Measurements from ENCODE around the gene CYB561D2. TPM values are rescaled to one million over a fixed set of nuclear protein-coding genes. Genes with fewer than 3 reads are reported as not detected.

Gene CYB561D2
- polyA plus RNA-seq, 3 donors from 2014 or later, result 120 to 158 (median 131) TPM

DNA sequence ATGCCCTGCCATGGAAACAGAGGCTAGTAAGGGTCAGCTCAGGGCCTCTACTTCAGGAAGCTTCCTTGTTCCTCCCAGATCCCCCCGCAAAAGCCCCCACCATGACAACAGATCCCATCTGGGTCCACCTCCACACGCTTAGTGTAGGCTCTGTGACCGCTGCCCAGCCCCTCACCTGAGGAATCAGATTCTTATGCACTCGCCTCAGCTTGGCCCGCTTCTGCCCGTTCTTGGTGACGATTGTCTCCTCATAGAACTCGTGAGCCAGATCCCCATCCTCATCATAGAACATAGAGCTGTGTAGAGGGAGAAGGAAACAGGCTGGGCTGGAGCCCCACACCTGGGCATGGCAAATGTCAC lies 24.5 kb upstream of the CYB561D2 start:
- no peak for DNase-seq
- H3K27me3 Mint-ChIP-seq (ENCODE audit: low read depth in 3 of 3), result peaks cover 0 to 8% (median 2%) of the 10 kb centered on the region in 3 donors
- H3K4me1 Mint-ChIP-seq, result peaks cover 31 to 33% of the 10 kb centered on the region in 2 donors
- peaks cover 0 to 4% (median 0%) of the 10 kb centered on the region in 3 donors for H3K36me3 Mint-ChIP-seq
- peak overlapping the region in 1 of 6 donors; percentile 30 for H3K27ac Mint-ChIP-seq
- no peaks in the 10 kb centered on the region for H3K9me3 Mint-ChIP-seq
- peak overlapping the region; percentile 21 to 95 (median 41) for H3K4me3 Mint-ChIP-seq

DNA sequence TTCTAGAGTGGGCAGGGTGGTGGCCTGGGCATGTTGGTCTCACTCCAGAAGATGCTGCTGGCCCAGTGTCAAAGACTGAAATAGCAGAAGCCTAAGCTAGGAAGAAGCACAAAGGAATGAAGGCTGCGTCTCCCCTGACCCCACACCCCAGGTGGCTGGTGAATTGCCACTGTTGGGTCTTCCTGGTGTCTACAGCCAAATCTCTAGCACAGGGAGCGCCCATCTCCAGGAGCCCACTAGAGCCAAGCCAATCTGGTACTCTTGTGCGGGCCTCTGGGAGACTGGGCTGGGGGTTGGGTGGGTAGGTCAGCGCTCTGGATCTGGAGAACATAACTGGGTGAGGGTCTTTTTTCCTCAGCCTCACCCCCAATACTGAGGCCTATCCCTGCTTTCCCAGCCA lies 23.5 kb upstream of the CYB561D2 start:
- Mint-ChIP-seq H3K27me3 (ENCODE audit: low read depth in 3 of 3) (peaks cover 0 to 8% (median 2%) of the 10 kb centered on the region in 3 donors), H3K4me1 (peaks cover 35 to 41% of the 10 kb centered on the region in 2 donors), H3K36me3 (peaks cover 0 to 7% (median 0%) of the 10 kb centered on the region in 3 donors), H3K27ac (peak overlapping the region; percentile 79 to 91 (median 82)), H3K4me3 (peak overlapping the region; percentile 84 to 98 (median 94)), H3K9me3 (no peaks in the 10 kb centered on the region)
- DNase-seq, result no peak

DNA sequence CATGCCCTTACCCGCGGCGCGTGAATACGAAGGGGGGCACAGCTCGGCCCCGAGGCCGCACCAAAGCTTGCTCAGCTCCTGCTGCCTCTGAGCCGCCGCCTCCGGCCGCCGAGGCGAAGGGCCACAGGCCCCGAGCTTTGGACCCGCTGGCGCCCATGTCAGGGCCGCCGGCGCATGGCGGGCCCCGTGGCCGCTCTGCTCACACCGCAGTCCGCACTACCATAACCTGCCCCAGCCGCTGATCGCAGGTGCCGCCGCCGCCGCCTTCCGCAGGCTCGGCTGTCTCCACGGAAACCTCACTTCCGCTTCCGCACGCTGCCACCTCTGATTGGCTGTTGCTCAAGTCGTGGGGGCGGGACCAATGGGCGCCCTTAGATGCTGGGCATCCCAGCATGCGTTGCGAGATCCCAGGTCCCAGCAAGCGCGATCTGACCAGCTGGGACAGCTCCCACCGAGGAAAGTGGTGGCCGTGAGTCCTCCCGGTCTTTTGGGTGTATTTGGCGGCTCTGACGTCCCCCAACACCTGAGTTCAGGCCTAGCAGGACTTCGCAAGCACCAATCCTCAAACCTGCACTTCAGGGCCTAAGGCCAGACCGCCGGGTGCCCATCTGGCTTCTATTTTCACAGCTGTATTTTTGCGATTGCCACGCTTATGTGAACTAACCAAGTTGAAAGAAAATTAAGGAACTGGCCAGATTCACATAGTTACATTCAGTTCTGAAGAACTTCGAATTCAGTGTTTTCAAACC lies 22.5 kb upstream of the CYB561D2 start, which contains the start of gene TUSC2:
Gene TUSC2, minus strand, starts transcription at position 281 of the 749 bp plus-strand sequence. Its CDS starts 124 bp downstream, at position 157.
- H3K4me1 Mint-ChIP-seq, result peaks cover 42 to 49% of the 10 kb centered on the region in 2 donors
- H3K36me3 Mint-ChIP-seq, result peaks cover 0 to 9% (median 0%) of the 10 kb centered on the region in 3 donors
- DNase-seq, result peak; percentile 93 to 94 (median 93)
- peaks cover 0 to 8% (median 2%) of the 10 kb centered on the region in 3 donors for H3K27me3 Mint-ChIP-seq (ENCODE audit: low read depth in 3 of 3)
- H3K9me3 Mint-ChIP-seq, result no peaks in the 10 kb centered on the region
- H3K4me3 Mint-ChIP-seq, result peak within 1 kb of the TSS; percentile 84 to 98 (median 94)
- H3K27ac Mint-ChIP-seq, result peak within 1 kb of the TSS; percentile 89 to 96 (median 92)

DNA sequence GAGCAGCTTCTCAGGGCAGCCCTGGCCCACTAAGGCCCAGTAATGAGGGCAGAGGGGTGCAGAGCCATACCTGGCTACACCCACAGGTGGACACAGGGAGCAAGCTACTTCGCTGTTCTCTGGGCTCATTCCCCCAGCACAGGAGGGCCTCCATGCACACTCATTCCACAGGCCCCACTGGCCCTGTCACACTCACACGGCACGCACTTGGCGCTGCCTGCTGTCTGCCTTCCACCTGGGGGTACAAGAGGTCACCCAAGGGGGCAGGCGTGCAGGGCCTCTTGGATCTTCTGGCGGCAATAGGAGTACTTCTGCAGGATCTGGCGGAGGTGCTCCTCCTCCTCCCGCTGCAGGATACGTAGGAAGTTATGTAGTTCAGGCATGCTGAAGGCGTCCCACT lies 20.3 kb upstream of the CYB561D2 start:
- Mint-ChIP-seq H3K4me1 (peaks cover 55 to 57% of the 10 kb centered on the region in 2 donors), H3K4me3 (no peak overlapping the region), H3K27ac (peak overlapping the region in 4 of 6 donors; percentile 55 to 73 (median 66)), H3K9me3 (no peaks in the 10 kb centered on the region), H3K36me3 (peaks cover 0 to 13% (median 4%) of the 10 kb centered on the region in 3 donors), H3K27me3 (ENCODE audit: low read depth in 3 of 3) (peaks cover 0 to 9% (median 2%) of the 10 kb centered on the region in 3 donors)
- DNase-seq, result no peak

DNA sequence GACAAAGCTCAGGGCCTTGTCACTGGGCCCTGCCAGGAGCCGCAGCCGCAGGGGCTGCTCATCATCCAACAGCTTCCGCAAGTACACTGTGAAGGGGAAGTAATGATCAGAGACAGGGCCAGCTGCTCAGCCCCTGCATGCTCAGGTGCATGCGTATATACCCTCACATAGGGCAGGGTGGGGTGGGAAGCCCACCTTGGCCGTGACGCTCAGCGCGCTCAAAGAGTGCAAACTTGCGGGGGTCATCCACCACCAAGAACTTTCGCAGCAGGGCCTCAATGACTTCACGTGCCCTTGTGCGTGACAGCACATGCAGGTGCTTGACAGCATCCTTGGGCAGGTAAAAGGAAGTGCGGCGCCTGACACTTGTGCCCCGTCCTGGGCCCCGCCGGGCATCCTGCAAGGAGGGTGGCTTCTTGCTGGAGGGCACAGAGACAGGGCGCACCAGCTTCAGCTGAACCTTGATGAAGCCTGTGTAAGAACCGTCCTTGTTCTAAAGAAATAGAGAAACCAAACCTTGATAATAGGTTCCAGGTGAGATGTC lies 19.2 kb upstream of the CYB561D2 start:
- H3K27ac Mint-ChIP-seq, result peak overlapping the region in 5 of 6 donors; percentile 32 to 95 (median 73)
- no peak for DNase-seq
- peaks cover 1 to 15% (median 5%) of the 10 kb centered on the region in 3 donors for H3K36me3 Mint-ChIP-seq
- no peak overlapping the region for H3K4me3 Mint-ChIP-seq
- peaks cover 65 to 66% of the 10 kb centered on the region in 2 donors for H3K4me1 Mint-ChIP-seq
- no peaks in the 10 kb centered on the region for H3K9me3 Mint-ChIP-seq
- peaks cover 0 to 10% (median 4%) of the 10 kb centered on the region in 3 donors for H3K27me3 Mint-ChIP-seq (ENCODE audit: low read depth in 3 of 3)

DNA sequence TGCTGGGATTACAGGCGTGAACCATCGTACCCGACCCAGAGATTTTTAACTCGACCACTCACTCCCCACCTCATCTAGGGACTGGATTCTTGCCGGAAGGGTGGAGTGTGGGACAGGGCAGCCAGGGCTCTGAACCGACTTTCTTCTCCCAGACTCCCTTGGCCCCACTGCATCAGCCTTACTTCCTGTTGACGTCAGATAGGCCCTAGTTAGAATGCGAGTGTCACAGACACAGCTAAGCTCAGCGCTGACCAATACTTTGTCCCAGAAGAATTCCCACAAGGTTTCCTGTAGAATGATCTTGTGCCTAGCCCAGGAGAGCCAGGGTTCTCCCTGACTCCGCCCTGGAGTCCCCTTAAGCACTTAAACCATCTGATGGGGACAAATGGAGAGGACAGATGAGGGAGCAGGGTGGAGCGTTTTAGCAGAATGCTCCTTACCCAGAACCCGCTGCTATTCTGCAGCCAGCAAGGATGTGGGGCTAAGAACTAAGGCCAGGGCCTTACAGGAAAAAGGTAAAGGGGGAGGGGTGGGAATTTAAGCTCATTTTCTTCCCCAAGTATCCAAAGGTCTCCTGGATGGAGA lies 16.8 kb upstream of the CYB561D2 start:
- Mint-ChIP-seq H3K36me3 (peaks cover 11 to 18% (median 11%) of the 10 kb centered on the region in 3 donors), H3K27ac (peak overlapping the region; percentile 93 to 97 (median 95)), H3K4me1 (peaks cover 61 to 62% of the 10 kb centered on the region in 2 donors), H3K9me3 (no peaks in the 10 kb centered on the region), H3K4me3 (peak overlapping the region; percentile 50 to 67 (median 62)), H3K27me3 (ENCODE audit: low read depth in 3 of 3) (peaks cover 7 to 21% (median 17%) of the 10 kb centered on the region in 3 donors)
- peak in 1 of 3 donors; percentile 27 for DNase-seq

DNA sequence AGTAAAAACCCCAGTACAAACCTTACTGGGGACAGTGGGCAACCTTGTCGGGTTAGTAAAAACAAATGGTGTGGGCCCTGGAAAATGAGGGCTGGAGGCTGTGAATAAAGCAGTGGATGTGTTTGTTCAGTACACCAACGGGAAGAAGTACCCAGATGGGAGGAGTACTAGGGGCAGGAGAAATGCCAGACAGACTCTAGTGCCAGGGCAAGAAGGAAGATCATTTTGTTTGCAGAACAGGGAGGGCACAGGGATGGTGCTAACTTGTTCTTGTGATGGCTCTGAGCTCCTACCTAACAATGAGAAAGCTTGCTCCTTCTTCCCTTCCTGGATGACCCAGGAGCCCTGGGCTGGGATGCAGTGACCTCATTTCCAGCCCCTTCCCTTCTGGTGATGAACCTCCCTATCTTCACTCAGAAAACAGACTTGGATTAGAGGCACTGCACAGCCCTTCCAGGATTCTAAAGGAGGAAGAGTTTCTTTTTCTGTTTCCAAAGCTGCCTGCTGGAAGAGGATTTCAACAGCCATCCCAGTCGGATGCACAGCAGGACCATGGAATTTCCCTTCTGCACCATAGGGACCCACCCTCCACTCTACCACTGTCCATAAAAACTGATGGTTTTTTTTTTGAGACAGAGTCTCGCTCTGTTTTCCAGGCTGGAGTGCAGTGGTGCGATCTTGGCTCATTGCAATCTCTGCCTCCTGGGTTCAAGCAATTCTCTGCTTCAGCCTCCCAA lies 16.2 kb upstream of the CYB561D2 start:
- H3K36me3 Mint-ChIP-seq, result peaks cover 15 to 19% (median 16%) of the 10 kb centered on the region in 3 donors
- peak overlapping the region in 4 of 5 donors; percentile 50 to 67 (median 64) for H3K4me3 Mint-ChIP-seq
- H3K27ac Mint-ChIP-seq, result peak overlapping the region; percentile 93 to 97 (median 95)
- DNase-seq, result no peak
- peaks cover 11 to 23% (median 22%) of the 10 kb centered on the region in 3 donors for H3K27me3 Mint-ChIP-seq (ENCODE audit: low read depth in 3 of 3)
- H3K4me1 Mint-ChIP-seq, result peaks cover 65 to 66% of the 10 kb centered on the region in 2 donors
- no peaks in the 10 kb centered on the region for H3K9me3 Mint-ChIP-seq

DNA sequence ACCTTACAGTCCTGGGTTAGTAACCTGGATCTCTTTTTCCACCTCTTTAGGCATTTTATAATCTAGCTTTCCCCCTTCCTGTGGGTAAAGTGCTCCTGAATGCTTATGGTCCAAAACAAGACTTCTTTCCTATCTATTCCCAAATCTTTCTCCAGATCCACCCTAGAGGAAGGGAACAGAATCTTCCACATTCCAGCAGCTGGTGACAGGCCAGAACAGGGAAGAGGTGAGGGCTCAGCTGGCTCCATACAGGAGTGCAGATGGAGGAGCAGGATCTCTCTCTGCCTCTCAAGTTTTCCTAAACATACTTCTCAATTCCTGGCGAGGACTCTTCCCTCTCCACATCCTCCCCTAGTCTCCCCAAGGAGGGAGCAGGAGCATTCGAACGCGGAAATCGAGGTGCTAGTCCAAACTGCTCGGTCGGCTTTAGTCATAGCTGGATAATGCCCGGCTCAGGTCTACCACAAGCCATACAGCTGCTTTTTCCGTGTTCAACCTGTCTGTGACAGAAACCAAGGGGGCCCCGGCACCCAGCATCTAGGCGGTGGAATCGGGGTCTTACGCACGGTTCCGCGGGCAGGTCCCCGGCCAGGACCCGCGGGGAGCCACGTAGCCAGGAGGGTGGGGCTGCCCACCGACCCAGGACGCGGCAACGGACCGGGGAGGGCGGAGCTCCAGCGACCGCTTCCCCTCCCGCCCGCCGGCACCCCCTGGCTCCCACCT lies 14.0 kb upstream of the CYB561D2 start:
- Mint-ChIP-seq H3K9me3 (no peaks in the 10 kb centered on the region), H3K4me1 (peaks cover 70 to 71% of the 10 kb centered on the region in 2 donors), H3K27ac (peak overlapping the region; percentile 95 to 99 (median 96)), H3K36me3 (peaks cover 15 to 22% (median 18%) of the 10 kb centered on the region in 3 donors), H3K27me3 (ENCODE audit: low read depth in 3 of 3) (peaks cover 16 to 38% (median 31%) of the 10 kb centered on the region in 3 donors), H3K4me3 (peak overlapping the region; percentile 90 to 99 (median 98))
- DNase-seq, result no peak

DNA sequence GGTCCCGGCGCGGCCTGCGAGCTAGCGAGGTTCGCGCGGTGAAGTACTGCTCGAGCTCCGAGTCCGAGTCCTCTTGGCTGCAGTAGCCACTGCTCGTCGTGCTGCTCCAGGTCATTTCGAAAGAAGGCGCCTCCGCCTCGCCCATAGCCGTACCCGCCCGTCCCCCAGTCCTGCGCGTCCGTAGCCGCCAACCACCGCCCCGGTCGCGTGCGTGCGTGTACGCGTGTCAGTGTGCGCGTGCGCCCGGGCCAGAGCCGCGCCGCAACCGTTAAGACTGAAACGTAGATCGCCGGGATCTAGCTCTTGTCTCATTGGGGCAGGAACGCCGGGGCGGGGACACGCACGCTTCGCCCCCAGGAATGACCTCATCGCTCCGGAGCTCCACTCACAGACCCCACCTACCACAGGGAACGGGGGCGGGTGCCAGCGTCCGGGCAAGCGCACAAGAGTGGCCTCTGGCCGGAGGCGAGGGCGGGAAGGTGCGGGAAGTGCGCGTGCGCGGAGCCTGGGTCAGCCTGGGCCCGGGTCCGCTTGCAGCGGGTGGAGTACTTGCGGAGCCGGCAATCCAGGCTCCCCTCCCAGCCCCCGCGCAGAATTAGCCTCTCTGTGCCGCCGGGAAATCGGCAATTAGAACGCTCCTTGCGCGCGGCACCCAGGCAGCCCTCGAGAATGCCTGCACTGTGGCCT lies 13.3 kb upstream of the CYB561D2 start:
- Mint-ChIP-seq H3K27ac (peak overlapping the region; percentile 93 to 99 (median 97)), H3K4me3 (peak overlapping the region; percentile 90 to 99 (median 98)), H3K36me3 (peaks cover 13 to 22% (median 15%) of the 10 kb centered on the region in 3 donors), H3K27me3 (ENCODE audit: low read depth in 3 of 3) (peaks cover 16 to 38% (median 31%) of the 10 kb centered on the region in 3 donors), H3K4me1 (peaks cover 70 to 74% of the 10 kb centered on the region in 2 donors), H3K9me3 (no peaks in the 10 kb centered on the region)
- DNase-seq, result peak; percentile 93 to 94 (median 93)

DNA sequence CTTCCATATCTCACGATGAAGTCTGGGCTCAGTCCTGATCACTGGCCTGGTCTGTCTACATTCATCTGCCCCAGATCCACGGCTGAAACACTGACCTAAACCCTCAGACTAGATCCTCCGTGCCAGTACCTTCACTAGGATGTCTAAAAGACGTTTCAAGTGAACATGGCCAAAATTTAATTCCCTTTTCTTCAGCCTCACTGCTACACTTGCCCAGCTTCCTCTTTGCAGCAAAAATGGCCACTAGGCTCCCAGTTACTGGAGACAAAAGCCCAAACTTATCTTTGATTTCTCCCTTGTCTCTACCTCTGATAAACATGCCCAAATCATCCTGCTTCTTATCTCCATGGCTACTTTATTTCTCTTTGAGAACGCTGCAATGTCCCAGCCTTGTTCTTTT lies 11.7 kb upstream of the CYB561D2 start:
- Mint-ChIP-seq H3K36me3 (peaks cover 9 to 22% (median 15%) of the 10 kb centered on the region in 3 donors), H3K4me1 (peaks cover 69 to 75% of the 10 kb centered on the region in 2 donors), H3K4me3 (peak overlapping the region; percentile 90 to 99 (median 98)), H3K27me3 (ENCODE audit: low read depth in 3 of 3) (peaks cover 16 to 38% (median 31%) of the 10 kb centered on the region in 3 donors), H3K27ac (peak overlapping the region; percentile 93 to 99 (median 97)), H3K9me3 (no peaks in the 10 kb centered on the region)
- no peak for DNase-seq

DNA sequence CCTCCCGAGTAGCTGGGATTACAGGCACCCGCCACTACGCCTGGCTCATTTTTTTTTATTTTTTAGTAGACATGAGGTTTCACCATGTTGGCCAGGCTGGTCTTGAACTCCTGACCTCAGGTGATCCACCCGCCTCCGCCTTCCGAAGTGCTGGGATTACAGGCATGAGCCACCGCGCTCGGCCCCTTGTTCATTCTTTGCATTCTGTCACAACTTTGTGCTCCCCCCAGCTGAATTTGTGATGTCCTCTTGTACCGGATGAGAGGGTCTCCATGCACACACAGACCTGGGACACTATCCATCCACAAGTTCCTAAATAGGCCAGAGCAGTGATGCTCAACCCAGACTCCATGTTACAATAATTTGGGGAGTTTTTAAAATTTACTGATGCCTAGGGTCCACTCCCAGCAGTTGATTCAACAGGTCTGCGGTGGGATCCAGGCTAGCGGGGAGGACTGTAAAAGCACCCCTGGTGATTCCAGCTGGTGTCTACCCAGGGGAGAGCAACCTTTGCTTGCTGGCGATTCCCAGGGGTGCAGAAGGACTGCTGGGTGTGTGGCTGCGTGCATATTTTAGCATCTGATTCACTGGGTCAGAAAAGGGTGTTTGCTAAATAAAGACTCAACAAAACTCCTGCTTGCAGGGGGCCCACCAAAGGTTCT lies 11.0 kb upstream of the CYB561D2 start:
- Mint-ChIP-seq H3K4me3 (peak overlapping the region; percentile 90 to 99 (median 98)), H3K4me1 (peaks cover 66 to 71% of the 10 kb centered on the region in 2 donors), H3K27ac (peak overlapping the region; percentile 93 to 99 (median 97)), H3K9me3 (no peaks in the 10 kb centered on the region), H3K36me3 (peaks cover 9 to 22% (median 10%) of the 10 kb centered on the region in 3 donors), H3K27me3 (ENCODE audit: low read depth in 3 of 3) (peaks cover 16 to 37% (median 31%) of the 10 kb centered on the region in 3 donors)
- no peak for DNase-seq

DNA sequence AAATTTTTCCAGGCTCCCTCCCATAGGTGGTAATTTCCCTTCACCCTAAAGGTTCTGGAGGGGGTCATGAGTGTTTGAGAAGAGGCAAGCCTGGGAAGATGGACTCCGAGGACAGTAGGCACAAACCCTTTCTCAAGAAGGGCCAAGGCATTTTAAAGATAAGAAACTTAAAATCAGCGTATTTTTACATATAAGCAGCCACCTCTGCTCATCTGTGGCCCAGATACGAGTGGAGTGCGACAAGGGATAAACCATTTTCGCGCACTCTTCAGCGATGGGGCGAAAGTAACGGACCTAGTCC lies 10.6 kb upstream of the CYB561D2 start:
- DNase-seq, result peak in 1 of 3 donors; percentile 22
- H3K4me3 Mint-ChIP-seq, result peak overlapping the region; percentile 90 to 99 (median 98)
- peaks cover 9 to 22% (median 10%) of the 10 kb centered on the region in 3 donors for H3K36me3 Mint-ChIP-seq
- H3K9me3 Mint-ChIP-seq, result no peaks in the 10 kb centered on the region
- H3K4me1 Mint-ChIP-seq, result peaks cover 63 to 71% of the 10 kb centered on the region in 2 donors
- peaks cover 16 to 37% (median 31%) of the 10 kb centered on the region in 3 donors for H3K27me3 Mint-ChIP-seq (ENCODE audit: low read depth in 3 of 3)
- peak overlapping the region; percentile 93 to 99 (median 97) for H3K27ac Mint-ChIP-seq

Measured in immature natural killer cell (primary cell).